GM12878 (cell line): Measurements from ENCODE around the gene RASAL1. TPM values are rescaled to one million over a fixed set of nuclear protein-coding genes. Genes with fewer than 3 reads are reported as not detected.

Experiments
- ATAC-seq: fragments of 200-7000 bp; cut with Tn5 transposase; 3 replicates; pipeline ENCODE4 v1.9.1; 2020; ENCODE audit warnings: mild to moderate bottlenecking, moderate library complexity
- BruUV-seq: library from RNA; stranded (reverse); fragments of 400-500 nt; replicated peaks from 2 replicates; lab custom pipeline; 2021; lab: Mats Ljungman, UMichigan
- CTCF ChIA-PET: fragments of 300-600 bp; sonication (Branson Sonifier 250); formaldehyde crosslinking; extraction: SDS; loops from one replicate; lab custom pipeline; 2021; ENCODE audit warnings: inconsistent platforms; lab: Yijun Ruan, JAX
- POLR2A ChIA-PET: fragments of 350-600 bp; formaldehyde crosslinking; extraction: SDS; loops from one replicate; lab custom pipeline; 2021; ENCODE audit warnings: inconsistent platforms; lab: Charles Lee
- RAD21 ChIA-PET: fragments of 300-600 bp; sonication (Branson Sonifier 250); formaldehyde crosslinking; loops from one replicate; lab custom pipeline; 2023; ENCODE audit warnings: antibody characterized with exemption; ENCODE audit not compliant: unreplicated experiment; lab: Charles Lee
- SMC1A ChIA-PET: fragments of 300-600 bp; sonication (Branson Sonifier 250); formaldehyde crosslinking; loops from one replicate; lab custom pipeline; 2023; ENCODE audit not compliant: unreplicated experiment, uncharacterized antibody; lab: Charles Lee
- DNase-seq: peaks from one replicate; pipeline ENCODE4 v3.0.0-alpha.2; 2011; ENCODE audit warnings: low read depth, low spot score
- FAIRE-seq: peaks from 3 replicates; lab custom pipeline; 2011; peaks lifted over from hg19 to GRCh38; lab: Jason Lieb, UNC
- H2AFZ ChIP-seq: 2 replicates; pipeline ENCODE4 v1.6.0; 2011; ENCODE audit warnings: low read depth, low read length, control low read depth; ENCODE audit not compliant: control insufficient read depth
- H3K27ac ChIP-seq: 2 replicates; pipeline ENCODE4 v1.5.1; 2011; ENCODE audit warnings: control low read depth; ENCODE audit not compliant: control insufficient read depth, insufficient read depth
- H3K27me3 ChIP-seq, 2 experiments: replicated peaks in 1 of 2; 2 replicates each; pipeline versions ENCODE4 v1.6.0 to v1.6.1; 2011; ENCODE audit warnings: low read length in 1 of 2; ENCODE audit not compliant: control insufficient read depth in 2 of 2, insufficient read depth in 2 of 2
- H3K36me3 ChIP-seq, 2 experiments: 2 replicates each; pipeline ENCODE4 v1.5.1; 2011; ENCODE audit warnings: low read length in 1 of 2; ENCODE audit not compliant: control insufficient read depth in 2 of 2, insufficient read depth in 2 of 2
- H3K4me1 ChIP-seq: 2 replicates; pipeline ENCODE4 v1.6.1; 2011; ENCODE audit warnings: mild to moderate bottlenecking, low read length, moderate library complexity, mixed read lengths; ENCODE audit not compliant: control insufficient read depth, insufficient read depth
- H3K4me2 ChIP-seq: 2 replicates; pipeline ENCODE4 v1.6.0; 2011; ENCODE audit warnings: control low read depth; ENCODE audit not compliant: control insufficient read depth, insufficient read depth
- H3K4me3 ChIP-seq: fragments of 200-600 bp; sonication (generic); 2 replicates; pipeline ENCODE4 v1.5.1; 2016
- H3K79me2 ChIP-seq: 2 replicates; pipeline ENCODE4 v1.6.0; 2011; ENCODE audit warnings: low read length; ENCODE audit not compliant: control insufficient read depth, insufficient read depth
- H3K9ac ChIP-seq: 2 replicates; pipeline ENCODE4 v1.8.0; 2011; ENCODE audit warnings: low read length, control low read depth, mixed read lengths; ENCODE audit not compliant: control insufficient read depth, insufficient read depth
- H3K9me3 ChIP-seq: replicated peaks from 3 replicates; pipeline ENCODE4 v1.5.1; 2011; ENCODE audit warnings: mild to moderate bottlenecking, low read length; ENCODE audit not compliant: control insufficient read depth, insufficient read depth
- H4K20me1 ChIP-seq: 2 replicates; pipeline ENCODE4 v1.6.0; 2011; ENCODE audit not compliant: control insufficient read depth, insufficient read depth
- CUX1 ChIP-seq: IDR thresholded peaks from 2 replicates; pipeline ENCODE4 v1.6.1; 2012; ENCODE audit warnings: improper control_type of control experiment, low read depth, low read length; ENCODE audit not compliant: insufficient replicate concordance
- SPI1 ChIP-seq: IDR thresholded peaks from 2 replicates; pipeline ENCODE4 v1.6.1; 2011; ENCODE audit warnings: low read depth, mild to moderate bottlenecking, low read length, moderate library complexity, borderline replicate concordance; ENCODE audit not compliant: insufficient read depth
- ZNF217 ChIP-seq: fragments of 450-650 bp; IDR thresholded peaks from 2 replicates; pipeline ENCODE4 v1.6.1; 2017; ENCODE audit warnings: antibody characterized with exemption, mild to moderate bottlenecking
- whole genome bisulfite sequencing: methylation state at CpG from one replicate; pipeline ENCODE4 v1.1.6; 2016; ENCODE audit warnings: low lambda C conversion rate; ENCODE audit not compliant: insufficient replicate concordance, insufficient coverage; ENCODE audit errors: missing lambda C conversion rate; 5-methylcytosine and 5-hydroxymethylcytosine counted together
- in situ Hi-C: fragments of 300-500 bp; cut with MboI; formaldehyde crosslinking; loops from 9 replicates; pipeline ENCODE4 v1.14.3; 2018; ENCODE audit warnings: mixed read lengths
- intact Hi-C: fragments of 100-400 bp; cut with micrococcal nuclease; formaldehyde crosslinking; loops from one replicate; pipeline ENCODE4 v1.14.2; 2022; ENCODE audit not compliant: unreplicated experiment
- polyA plus RNA-seq, 11 experiments: library from polyadenylated mRNA; depleted of rRNA in 4 of 11; unstranded in 6 of 11; stranded (reverse) in 5 of 11; fragments of >200 nt; fragmentation: Nextera tagmentation in 4 of 11; fragmentation: Illumina TruSeq in 1 of 11; extraction: Ambion mirVana in 4 of 11; extraction: Trizol in 1 of 11; gene quantifications; 1 replicate in 1 of 11; 2 replicates in 10 of 11; pipeline versions ENCODE4 v1.2.1 to v1.2.3, GENCODE V29; 2011 to 2016; ENCODE audit warnings: inconsistent platforms in 2 of 11, missing spikeins in 2 of 11, low read depth in 1 of 11
- total RNA-seq, 4 experiments: library from RNA; depleted of rRNA in 3 of 4; stranded (reverse); fragments of >200 nt in 3 of 4; fragmentation: Illumina TruSeq in 1 of 4; extraction: Trizol in 1 of 4; gene quantifications; 2 replicates each; pipeline versions ENCODE4 v1.2.1 to v1.2.3, GENCODE V29; 2013 to 2021

Gene RASAL1
- total and polyA plus RNA-seq, 10 of the 15 experiments (the other 5 are each of a cell fraction or from before 2014, with no cell fraction given), result 0.12 to 1.0 (median 0.52) TPM; not detected in 6

GRCh38 chr12:113058553-113058952 lies 77.0 kb downstream of the RASAL1 start:
- no TSS peak for BruUV-seq
- ATAC-seq (no peak), DNase-seq (no peak), FAIRE-seq (no peak)
- Histone ChIP-seq H4K20me1 (peaks cover 3% of the 10 kb centered on the region; the same call in 1 of the 2 replicates), H3K27ac (no peak overlapping the region), H3K4me2 (no peak overlapping the region), H3K36me3 (no peaks in the 10 kb centered on the region), H3K27me3 (peaks cover 1 to 9% of the 10 kb centered on the region in 2 experiments; a peak in 3 of 4 replicates), H3K4me1 (peaks cover 15% of the 10 kb centered on the region), H3K9ac (no peak overlapping the region), H3K4me3 (peak overlapping the region; percentile 23; the same call in 1 of the 2 replicates), H3K9me3 (no peaks in the 10 kb centered on the region), H3K79me2 (peaks cover 11% of the 10 kb centered on the region), H2AFZ (no peak overlapping the region)
- ChIA-PET SMC1A (interaction anchor here (1.0 to 17.0 kb wide), 7 partner anchors 10 to 115 kb away, joined by 3 to 416 read pairs (median 4); partner anchors contain the start of gene CFAP73), CTCF (interaction anchor here (0.9 to 8.8 kb wide), 8 partner anchors 8 to 115 kb away, joined by 3 to 78 read pairs (median 5); partner anchors contain the start of gene OAS2), POLR2A (interaction anchor here (0.6 to 2.7 kb wide), 2 partner anchors 11 to 27 kb away, joined by 3 to 16 read pairs; no protein-coding TSS in a partner anchor), RAD21 (interaction anchor here (0.6 to 9.1 kb wide), 7 partner anchors 9 to 115 kb away, joined by 3 to 84 read pairs (median 5); no protein-coding TSS in a partner anchor)
- intact Hi-C loops, result no loop called here
- no peak for TF ChIP-seq CUX1
- 0 out of 2 replicates have a peak, but pooled peaks have one; percentile 62 for TF ChIP-seq ZNF217
- peak; percentile 74 for TF ChIP-seq SPI1
- WGBS, result 57% methylated on average over 1 of the region's 1 CpG
- in situ Hi-C loops, result no loop called here
